Tibial nerve (tissue), 3 donors: Measurements from ENCODE around the gene SLC16A10.

Source experiments
- CTCF ChIP-seq, 5 experiments: fragments of 200-600 bp in 3 of 5; fragments of 450-650 bp in 2 of 5; sonication (generic) in 3 of 5; IDR thresholded peaks; one replicate each; pipeline ENCODE4 v1.5.1; 2016 to 2019; ENCODE audit warnings: antibody characterized with exemption in 5 of 5, mild to moderate bottlenecking in 3 of 5, moderate library complexity in 2 of 5
- POLR2A ChIP-seq, 2 donors: fragments of 450-650 bp; IDR thresholded peaks; one replicate each; pipeline ENCODE4 v1.6.1; 2017; ENCODE audit warnings: antibody characterized with exemption in 2 of 2, mild to moderate bottlenecking in 2 of 2, moderate library complexity in 2 of 2

DNA sequence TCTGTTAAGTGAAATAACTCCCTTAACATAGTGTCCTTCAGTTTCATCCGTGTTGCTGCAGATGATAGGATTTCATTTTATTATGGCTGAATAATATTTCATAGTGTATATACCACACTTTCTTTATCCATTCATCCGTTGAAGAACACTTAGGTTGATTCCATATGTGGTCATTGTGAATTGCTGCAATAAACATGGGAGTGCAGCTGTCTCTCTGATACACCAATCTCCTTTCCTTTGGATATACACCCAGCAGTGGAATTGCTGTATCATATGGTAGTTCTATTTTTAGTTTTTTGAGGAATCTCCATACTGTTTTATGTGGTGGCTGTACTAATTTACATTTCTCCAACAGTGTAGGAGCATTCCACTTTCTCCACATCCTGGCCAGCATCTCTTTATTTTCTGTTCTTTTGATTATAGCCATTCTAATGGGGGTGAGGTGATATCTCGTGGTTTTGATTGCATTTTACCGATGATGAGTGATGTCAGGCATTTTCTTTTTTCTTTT, 193.2 kb downstream of the SLC16A10 start:
- no peak for TF ChIP-seq CTCF (IDR thresholded peaks at IDR 0.05)
- no peak for TF ChIP-seq POLR2A (IDR thresholded peaks at IDR 0.05)
